ENCODE data around the gene PDSS2. TPM values are rescaled to one million over a fixed set of nuclear protein-coding genes. Genes with fewer than 3 reads are reported as not detected.

PDSS2 gene
- total RNA-seq, 4 donors from 2014 or later: 2.3 to 16.9 (median 10.7) TPM

- intact Hi-C loops (cut with DNase I; ENCODE audit: low total_unique reads): no loop called here
- no peak for DNase-seq
- TF ChIP-seq CTCF (IDR thresholded peaks at IDR 0.05) (peak in 2 of 4 experiments; percentile 9 to 12), POLR2A (IDR thresholded peaks at IDR 0.05) (no peak)
- Histone ChIP-seq H3K27me3 (no peaks in the 10 kb centered on the region), H3K4me3 (no peak overlapping the region), H3K9me3 (no peaks in the 10 kb centered on the region), H3K4me1 (no peaks in the 10 kb centered on the region), H3K27ac (no peak overlapping the region), H3K36me3 (no peaks in the 10 kb centered on the region)
Observed at GRCh38 chr6:107132330-107132954, 326.9 kb downstream of the PDSS2 start.

- intact Hi-C loops (cut with DNase I; ENCODE audit: low total_unique reads): no loop called here
- Histone ChIP-seq H3K4me1 (no peaks in the 10 kb centered on the region), H3K27ac (no peak overlapping the region), H3K4me3 (no peak overlapping the region), H3K9me3 (no peaks in the 10 kb centered on the region), H3K27me3 (no peaks in the 10 kb centered on the region), H3K36me3 (no peaks in the 10 kb centered on the region)
- TF ChIP-seq POLR2A (IDR thresholded peaks at IDR 0.05) (no peak), CTCF (IDR thresholded peaks at IDR 0.05) (no peak)
- no peak for DNase-seq
Observed at GRCh38 chr6:107129370-107129925, 329.9 kb downstream of the PDSS2 start.

- Histone ChIP-seq H3K4me1 (no peaks in the 10 kb centered on the region), H3K36me3 (no peaks in the 10 kb centered on the region), H3K27me3 (no peaks in the 10 kb centered on the region), H3K9me3 (no peaks in the 10 kb centered on the region), H3K4me3 (no peak overlapping the region), H3K27ac (no peak overlapping the region)
- intact Hi-C loops (cut with DNase I; ENCODE audit: low total_unique reads): no loop called here
- no peak for DNase-seq
- TF ChIP-seq CTCF (IDR thresholded peaks at IDR 0.05): no peak
- TF ChIP-seq POLR2A (IDR thresholded peaks at IDR 0.05): no peak
Observed at GRCh38 chr6:107128577-107128976, 330.8 kb downstream of the PDSS2 start.

GRCh38 chr6:107128175-107128574 is 331.2 kb downstream of the PDSS2 start:
- Histone ChIP-seq H3K36me3 (no peaks in the 10 kb centered on the region), H3K27ac (no peak overlapping the region), H3K27me3 (no peaks in the 10 kb centered on the region), H3K9me3 (no peaks in the 10 kb centered on the region), H3K4me3 (no peak overlapping the region), H3K4me1 (no peaks in the 10 kb centered on the region)
- no peak for TF ChIP-seq POLR2A (IDR thresholded peaks at IDR 0.05)
- no peak for TF ChIP-seq CTCF (IDR thresholded peaks at IDR 0.05)
- intact Hi-C loops (cut with DNase I; ENCODE audit: low total_unique reads): no loop called here
- no peak for DNase-seq

- DNase-seq: no peak
- H3K27me3 ChIP-seq: no peaks in the 10 kb centered on the region
- H3K36me3 ChIP-seq: no peaks in the 10 kb centered on the region
- intact Hi-C loops (cut with DNase I; ENCODE audit: low total_unique reads): no loop called here
- H3K9me3 ChIP-seq: no peaks in the 10 kb centered on the region
- H3K27ac ChIP-seq: no peak overlapping the region
- TF ChIP-seq CTCF (IDR thresholded peaks at IDR 0.05): no peak
- no peak for TF ChIP-seq POLR2A (IDR thresholded peaks at IDR 0.05)
- H3K4me1 ChIP-seq: no peaks in the 10 kb centered on the region
- no peak overlapping the region for H3K4me3 ChIP-seq
Observed at GRCh38 chr6:107125771-107126170, 333.6 kb downstream of the PDSS2 start.
